NCI-H2171 (cell line): ENCODE results near the gene GRB10.

Experiments used
- DNase-seq: peaks from one replicate; lab custom pipeline; 2025; lab: John Stamatoyannopoulos, UW

Gene GRB10

DNA sequence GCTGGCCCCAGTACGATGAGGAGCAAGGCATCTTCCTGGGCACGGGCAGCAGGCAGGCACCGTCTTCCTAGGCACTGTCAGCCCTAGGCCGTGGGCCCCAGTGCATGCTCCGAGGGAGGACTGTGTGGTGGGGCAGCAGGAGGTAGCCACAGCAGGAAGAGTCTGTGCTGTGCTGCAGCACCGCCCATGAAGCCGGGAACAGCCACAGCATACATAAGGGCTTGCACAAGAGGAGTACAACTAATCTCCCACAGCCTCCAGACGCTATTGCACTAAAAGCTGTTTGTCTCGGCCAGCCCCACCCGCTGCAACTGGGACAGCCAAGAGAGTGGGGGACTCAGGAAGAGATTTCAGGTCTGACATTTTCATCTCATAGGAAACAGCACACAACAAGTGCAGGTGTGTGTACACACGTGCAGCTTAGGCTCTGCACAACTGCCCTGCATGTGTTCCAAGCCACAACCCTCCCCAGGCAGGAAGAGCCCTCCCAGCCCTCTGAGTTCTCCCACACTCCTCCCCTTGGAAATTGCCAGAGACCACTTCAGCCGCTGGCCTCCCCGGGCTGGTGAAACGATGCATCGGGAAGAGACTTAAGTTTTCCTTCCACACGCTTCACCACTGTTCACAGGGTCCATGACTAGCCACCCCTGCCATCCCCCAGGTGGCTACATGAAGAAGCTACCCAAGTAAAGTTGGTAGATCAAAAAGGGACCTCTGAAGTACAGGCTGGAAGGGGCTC lies 129.4 kb downstream of the GRB10 start:
- DNase-seq = no peak

DNA sequence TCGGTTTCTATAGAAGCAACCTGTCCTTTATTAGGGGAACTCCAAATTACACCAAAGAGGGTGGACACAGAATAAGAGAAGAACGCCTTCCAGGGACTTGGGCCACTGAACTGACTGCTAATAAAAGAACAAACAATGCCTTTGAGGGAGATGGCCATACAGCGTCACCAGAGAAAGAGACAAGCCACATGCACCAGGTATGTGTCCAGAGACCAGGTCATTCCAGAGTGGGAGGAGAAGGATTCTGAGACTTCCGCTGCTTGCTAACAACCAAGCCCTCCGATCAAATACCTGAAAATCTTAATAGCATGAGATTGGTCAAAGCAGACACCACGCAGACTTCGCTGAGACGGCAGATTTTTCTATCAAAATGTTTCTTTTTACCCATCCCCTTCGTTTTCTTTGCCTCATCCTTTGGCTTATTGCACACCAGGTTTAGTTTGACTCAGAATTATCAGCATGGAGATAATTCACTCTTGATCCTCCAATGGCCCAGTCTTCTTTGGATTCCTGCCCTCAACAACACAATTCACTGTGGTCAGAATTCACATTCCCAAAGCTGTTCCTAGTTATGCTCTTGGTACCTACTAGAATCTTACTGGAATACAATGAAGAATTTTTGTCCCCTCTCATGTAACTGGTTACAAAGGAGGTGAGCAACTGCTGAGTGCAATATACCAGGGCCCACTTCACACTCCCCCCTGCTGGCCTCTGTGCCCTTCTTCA lies 130.1 kb downstream of the GRB10 start:
- DNase-seq = no peak

DNA sequence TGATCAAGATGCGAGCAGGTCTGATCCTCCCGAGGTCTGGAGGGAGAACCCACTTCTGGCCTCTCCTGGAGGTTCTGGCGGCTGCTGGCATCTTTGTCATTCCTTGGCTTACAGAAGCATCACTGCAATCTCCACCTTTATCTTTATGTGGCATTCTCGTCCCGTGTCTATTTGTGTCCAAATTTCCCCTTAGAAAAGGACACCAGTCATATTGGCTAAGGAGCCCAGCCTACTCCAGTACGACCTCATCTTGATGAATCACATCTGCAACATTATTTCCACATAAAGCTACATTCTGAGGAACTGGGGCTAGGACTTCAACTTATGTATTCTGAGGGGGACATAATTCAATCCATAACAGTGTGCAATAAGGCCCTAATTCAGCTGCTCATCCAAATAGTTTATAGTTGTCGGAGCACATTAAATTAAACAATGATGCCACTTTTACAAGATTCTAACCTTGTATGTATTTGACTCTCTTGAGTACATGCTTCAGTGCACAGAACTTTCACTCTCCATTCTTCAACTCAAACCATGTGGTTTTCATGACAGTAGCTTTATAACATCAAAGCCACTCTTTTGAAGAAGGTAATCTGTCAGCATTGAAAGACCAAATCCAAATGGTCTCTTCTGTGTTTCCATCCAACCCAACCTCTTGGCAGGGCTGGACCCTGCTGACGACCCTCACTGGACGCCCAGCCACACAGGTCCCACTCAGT lies 131.3 kb downstream of the GRB10 start:
- no peak for DNase-seq

DNA sequence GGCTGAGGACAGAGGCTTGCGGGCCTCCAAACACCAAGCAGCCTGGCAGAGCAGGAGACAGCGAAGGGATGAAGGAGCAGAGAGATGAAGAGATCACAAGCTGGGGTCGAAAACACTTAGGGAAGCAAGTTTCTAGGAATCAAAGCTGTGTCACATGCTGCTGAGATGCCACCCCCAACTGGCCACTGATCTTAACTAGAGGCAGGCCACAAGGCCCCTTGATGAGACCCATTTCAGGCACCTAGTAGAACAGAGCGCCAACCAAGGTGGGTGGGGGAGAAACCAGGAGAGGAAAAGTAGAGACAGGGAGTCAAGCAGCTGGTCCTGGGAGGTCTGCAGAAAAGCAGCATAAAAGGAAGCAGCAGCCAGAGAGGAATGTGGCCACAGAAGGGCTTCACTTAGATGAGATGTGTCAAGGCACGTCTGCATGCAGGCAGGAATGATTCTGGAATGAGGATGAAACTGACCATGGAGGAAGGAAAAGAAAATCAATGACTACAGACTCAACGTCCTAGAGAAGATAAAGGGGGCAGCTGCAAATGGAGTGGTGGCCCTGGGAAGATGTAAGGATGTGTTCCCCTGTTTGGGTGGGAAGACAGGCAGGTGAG lies 132.5 kb downstream of the GRB10 start:
- DNase-seq = no peak

DNA sequence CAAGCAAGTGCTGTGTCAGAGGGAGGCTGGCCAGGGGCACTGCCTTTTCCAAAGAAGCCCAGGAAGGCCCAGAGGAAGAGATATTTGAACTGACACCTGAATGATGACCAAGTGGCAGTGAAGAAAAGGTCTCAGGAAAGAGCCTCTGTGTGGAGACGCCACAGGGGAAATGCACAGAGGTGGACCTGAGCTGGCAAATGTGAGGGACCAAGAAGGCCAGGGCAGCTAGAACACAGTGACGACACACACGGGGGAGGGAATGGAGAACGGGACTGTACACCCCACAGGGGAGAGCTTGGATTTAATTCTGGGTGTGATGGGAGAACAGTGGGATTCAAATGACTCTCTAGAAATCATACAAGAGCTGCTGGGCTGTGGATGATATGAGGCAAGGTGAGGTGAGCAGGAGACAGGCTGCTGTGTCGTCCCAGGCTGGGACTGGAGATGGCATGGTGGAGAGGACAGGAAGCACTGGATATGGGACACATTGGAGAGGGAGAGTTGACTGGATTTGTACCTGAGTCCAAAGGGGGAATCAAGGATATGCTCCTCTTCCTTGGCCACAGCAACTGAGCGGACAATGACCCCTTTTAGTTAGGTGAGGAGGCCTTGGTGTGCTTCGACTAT lies 133.3 kb downstream of the GRB10 start:
- no peak for DNase-seq

DNA sequence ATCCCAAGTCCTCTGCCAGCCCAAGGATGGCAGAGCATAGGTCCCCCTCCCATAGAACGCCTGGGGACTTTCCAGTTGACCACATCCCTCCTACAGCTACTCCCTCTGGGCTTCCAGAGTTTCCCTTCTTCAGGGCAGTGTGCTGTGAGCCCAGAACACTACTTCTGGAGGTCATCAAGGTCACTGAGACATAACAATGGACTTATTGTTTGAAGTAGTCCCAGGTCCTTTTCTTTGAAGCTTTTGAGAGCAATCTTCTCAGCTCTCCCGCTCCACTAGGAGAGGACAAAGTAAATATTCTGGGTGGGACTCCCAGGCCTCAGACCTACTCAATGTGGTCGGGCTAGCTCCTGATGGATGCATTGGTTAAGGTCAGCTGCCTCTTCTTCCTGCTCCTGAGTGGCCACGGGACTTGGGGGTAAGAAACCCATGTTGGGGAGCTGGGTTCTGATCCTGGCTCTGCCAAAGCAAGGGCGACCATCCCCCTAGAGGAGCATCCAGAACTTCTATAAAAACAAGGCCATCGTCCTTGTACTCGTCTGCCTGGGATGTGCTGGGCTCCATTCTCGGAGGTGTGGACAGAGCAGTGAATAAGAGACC lies 134.0 kb downstream of the GRB10 start:
- no peak for DNase-seq

GRCh38 chr7:50648076-50648475 lies 134.6 kb downstream of the GRB10 start:
- no peak for DNase-seq

DNA sequence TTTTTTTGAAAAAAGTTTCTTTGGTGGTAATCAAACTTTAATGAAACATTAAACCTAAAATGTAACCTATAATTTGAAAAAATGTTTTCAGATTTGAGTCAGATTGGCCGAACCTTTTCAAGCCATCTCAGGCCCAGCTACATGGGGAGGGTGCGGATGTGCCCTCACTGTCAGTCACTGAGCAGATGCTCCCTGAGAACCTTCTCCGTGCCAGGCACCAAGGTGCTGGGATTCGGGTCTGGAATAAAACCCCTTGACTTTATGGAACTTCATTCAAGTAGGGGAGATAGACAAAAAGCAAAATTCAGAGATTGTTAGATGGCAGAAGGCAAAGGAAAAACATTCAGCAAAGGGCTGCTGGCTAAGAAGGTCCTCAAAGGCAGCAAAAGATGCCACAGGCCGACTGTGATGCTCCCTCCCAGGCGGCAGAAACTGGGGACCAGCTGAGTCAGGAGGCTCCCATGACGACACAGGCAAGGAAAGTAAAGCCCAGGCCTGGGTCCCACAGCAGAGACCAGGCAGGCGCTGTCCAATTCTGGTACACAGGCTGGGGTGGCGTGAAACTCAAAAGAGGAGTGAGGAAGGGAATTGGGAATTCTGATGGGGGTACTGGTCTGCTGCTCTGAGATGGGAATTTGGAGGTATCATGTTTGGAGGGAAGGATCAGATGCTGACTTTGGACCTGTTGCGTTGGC lies 135.3 kb downstream of the GRB10 start:
- no peak for DNase-seq

DNA sequence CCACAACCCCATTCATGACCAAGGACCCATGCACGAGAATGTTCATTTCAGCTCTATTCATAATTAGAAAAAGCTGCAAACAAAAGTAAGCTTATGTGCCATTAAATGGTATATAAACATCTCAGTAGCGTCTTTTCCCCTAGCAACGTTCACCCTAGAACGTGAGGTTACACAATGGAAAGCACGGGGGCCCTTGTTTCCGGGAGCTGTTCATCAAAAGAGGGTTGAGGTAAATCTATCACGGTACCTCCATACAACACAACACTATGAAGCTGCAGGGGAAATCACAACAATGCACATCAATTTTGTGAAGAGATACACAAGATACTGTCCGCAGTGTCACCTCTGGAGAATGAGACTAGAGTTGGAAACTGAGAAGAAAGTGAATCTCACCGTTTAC lies 136.6 kb downstream of the GRB10 start:
- no peak for DNase-seq

DNA sequence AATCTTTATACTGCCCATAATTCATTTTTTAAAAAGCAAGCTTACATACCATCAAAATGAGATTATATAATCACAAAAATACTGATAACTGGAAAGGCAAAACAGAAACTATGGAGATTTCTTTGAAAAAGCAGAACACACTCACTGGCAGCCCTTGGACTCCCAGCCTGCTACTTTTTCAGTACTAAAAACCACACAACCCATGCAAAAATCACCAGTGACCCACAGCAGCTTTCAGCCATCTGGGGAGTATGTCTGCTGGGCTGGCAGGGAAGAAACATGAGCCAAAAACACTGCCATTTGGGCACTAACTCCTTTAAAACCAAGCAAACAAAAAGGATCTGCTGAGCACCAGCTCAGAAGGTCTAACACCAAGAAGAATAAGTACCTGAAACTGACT lies 137.5 kb downstream of the GRB10 start:
- no peak for DNase-seq

- no peak for DNase-seq
These were observed 138.1 kb downstream of the GRB10 start for GRCh38 chr7:50644586-50644985.

GRCh38 chr7:50644114-50644513 lies 138.6 kb downstream of the GRB10 start:
- DNase-seq = no peak

DNA sequence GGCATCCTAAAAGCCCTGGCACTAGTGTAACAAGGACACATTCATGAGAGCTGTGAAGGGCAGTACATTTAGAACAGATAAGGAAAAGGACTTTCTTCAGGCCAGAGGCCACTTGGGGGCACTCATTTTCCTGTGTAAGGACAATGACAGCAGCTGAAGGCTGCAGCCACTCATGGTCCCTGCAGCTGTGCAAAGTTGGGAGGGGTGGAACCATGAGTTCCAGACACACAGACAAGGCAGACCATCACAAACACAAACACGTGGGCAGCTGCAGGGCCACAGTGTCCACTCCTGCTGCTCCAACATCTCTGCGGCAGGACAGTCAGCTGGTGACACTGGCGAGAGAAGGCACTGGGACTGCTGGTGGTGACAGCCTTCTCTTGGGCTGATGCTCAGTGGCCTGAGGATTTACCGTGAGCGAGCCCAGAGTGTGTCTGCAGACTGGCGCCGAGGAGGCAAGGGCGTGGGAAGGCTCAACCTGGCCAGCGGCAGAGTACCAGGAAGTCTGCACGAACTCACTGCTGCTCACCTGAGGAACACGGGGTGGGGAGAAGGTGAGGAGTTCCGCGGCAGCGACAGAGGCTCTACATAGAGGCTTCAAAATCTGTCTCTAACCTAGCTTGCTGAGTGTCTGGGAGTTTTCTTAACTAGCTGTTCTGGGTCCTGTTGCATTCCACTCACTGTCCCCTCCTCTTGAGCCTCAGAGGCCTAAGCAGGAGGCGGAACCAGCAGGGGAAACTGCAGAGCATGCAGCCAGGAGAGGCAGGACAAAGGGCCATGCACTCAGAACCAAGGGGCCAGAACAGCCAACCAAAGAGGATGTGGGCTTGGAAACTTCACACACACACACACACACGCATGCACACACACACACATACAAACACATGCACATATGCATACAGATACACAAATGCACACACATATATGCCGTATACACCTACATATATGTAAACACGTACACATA lies 141.0 kb downstream of the GRB10 start:
- no peak for DNase-seq

GRCh38 chr7:50640779-50641178 lies 141.9 kb downstream of the GRB10 start:
- no peak for DNase-seq

- DNase-seq = no peak
These were observed 142.4 kb downstream of the GRB10 start for GRCh38 chr7:50640256-50640655.

DNA sequence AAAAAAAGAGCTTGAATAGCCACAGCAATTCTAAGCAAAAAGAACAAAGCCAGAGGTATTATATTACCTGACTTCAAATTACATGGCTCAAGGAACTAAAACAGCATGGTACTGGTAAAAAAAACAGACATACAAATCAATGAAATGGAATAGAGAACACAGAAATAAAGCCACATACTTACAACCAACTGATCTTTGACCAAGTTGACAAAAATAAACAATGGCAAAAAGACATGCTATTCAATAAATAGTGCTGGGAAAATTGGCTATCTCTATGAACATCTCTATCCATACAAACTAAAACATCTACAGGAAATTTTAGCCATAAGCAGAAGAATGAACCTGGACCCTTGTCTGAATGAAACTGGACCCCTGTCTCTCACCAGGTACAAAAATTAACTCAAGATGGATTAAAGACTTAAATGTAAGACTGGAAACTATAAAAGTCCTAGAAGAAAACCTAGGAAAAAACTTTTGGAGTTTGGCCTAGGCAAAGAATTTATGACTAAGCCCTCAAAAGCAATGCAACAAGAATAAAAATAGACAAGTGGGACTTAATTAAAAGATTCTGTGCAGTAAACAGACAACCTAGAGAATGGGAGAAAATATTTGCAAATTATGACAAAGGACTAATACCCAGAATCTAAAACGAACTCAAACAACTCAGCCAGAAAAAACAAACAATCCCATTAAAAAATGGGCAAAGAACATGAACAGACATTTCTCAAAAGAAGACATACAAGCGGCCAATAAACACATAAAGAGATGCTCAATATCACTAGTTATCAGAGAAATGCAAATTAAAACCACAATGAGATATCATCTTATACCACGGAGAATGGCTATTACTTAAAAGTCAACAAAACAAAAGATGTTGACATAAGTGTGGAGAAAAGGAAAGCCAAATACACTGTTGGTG lies 144.7 kb downstream of the GRB10 start:
- no peak for DNase-seq

- DNase-seq = no peak
These were observed 148.3 kb downstream of the GRB10 start for GRCh38 chr7:50634378-50634777.

DNA sequence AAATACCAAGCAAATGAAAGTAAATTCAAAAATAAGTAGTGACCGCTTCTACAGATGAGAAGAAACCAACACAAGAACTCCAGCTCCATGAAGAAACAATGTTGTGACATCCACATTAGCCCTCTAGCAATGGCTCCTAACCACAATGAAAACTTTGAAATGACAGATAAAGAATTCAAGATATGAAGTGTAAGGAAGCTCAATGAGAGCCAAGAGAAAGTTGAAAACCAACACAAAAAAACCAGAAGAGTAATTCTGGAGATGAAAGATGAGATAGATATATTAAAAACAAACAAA lies 149.3 kb downstream of the GRB10 start:
- DNase-seq = no peak
